Left renal pelvis (tissue), 4 donors: Measurements from ENCODE around the gene NPHS2. TPM values are rescaled to one million over a fixed set of nuclear protein-coding genes. Genes with fewer than 3 reads are reported as not detected.
"Not testable (repeated sequence)": the region's sequence is repeated elsewhere in the genome, so short reads cannot be mapped to it uniquely, and the experiment has no call there.

Source experiments
- DNase-seq, 4 donors: peaks; one replicate each; pipeline ENCODE4 v3.0.0-alpha.2; 2013; ENCODE audit warnings: low read depth in 4 of 4, low spot score in 3 of 4
- polyA plus RNA-seq, 4 donors: library from polyadenylated mRNA; unstranded; fragments of 120-200 nt; gene quantifications; one replicate each; pipeline ENCODE4 v1.2.1, GENCODE V29; 2013; ENCODE audit not compliant: insufficient read length in 4 of 4

Gene NPHS2
- polyA plus RNA-seq, 4 donors: 5.0 to 444 (median 386) TPM

- DNase-seq: no peak
Observed at GRCh38 chr1:179548666-179549367, 26.9 kb downstream of the NPHS2 start.

- no peak for DNase-seq
Observed at GRCh38 chr1:179547021-179547535, 28.7 kb downstream of the NPHS2 start.

- DNase-seq: no peak
Observed at GRCh38 chr1:179545321-179545720, 30.4 kb downstream of the NPHS2 start.

- DNase-seq: no peak
Observed at GRCh38 chr1:179541774-179542173, 34.0 kb downstream of the NPHS2 start.

- no peak for DNase-seq
Observed at GRCh38 chr1:179530352-179530751, 45.4 kb downstream of the NPHS2 start.

- no peak for DNase-seq
Observed at GRCh38 chr1:179529482-179530195, 46.1 kb downstream of the NPHS2 start.

- DNase-seq: not testable (repeated sequence)
Observed at GRCh38 chr1:179518544-179518943, 57.2 kb downstream of the NPHS2 start.

- DNase-seq: no peak
Observed at GRCh38 chr1:179516976-179517705, 58.6 kb downstream of the NPHS2 start.

- no peak for DNase-seq
Observed at GRCh38 chr1:179510038-179510437, 65.7 kb downstream of the NPHS2 start.

GRCh38 chr1:179509384-179509783 lies 66.4 kb downstream of the NPHS2 start:
- no peak for DNase-seq

- DNase-seq: no peak
Observed at GRCh38 chr1:179506199-179506598, 69.5 kb downstream of the NPHS2 start.

Other genes starting within 250 kb of the NPHS2 start
- gene AXDND1, start 210.0 kb downstream of the NPHS2 start, polyA plus RNA-seq: 10 to 100 TPM in 3 of 4 donors, under 1 TPM in 1; 0.23 to 28.0 (median 13.9) TPM
- gene TDRD5, start 15.9 kb upstream of the NPHS2 start, polyA plus RNA-seq: 1 to 10 TPM in 3 of 4 donors, under 1 TPM in 1; 0.40 to 5.6 (median 3.5) TPM
- 1 to 10 TPM in 1 of 4 donors, under 1 TPM in 3; 0.25 to 1.1 (median 0.64) TPM for gene FAM163A, start 167.3 kb upstream of the NPHS2 start, polyA plus RNA-seq